SK-N-SH treated with all-trans-retinoic acid at 6 μM for 48 hours (cell line): Measurements from ENCODE around the gene PTTG1.
A peak's percentile ranks its signal among the peaks of the same experiment; 100 is the strongest.

Source experiments
- ATAC-seq: fragments of 200-7000 bp; cut with Tn5 transposase; 3 replicates; pipeline ENCODE4 v1.9.1; 2020; ENCODE audit warnings: mild to moderate bottlenecking, moderate library complexity
- ARNTL ChIP-seq: fragments of 450-650 bp; formaldehyde crosslinking; IDR thresholded peaks from 2 replicates; pipeline ENCODE4 v1.5.0; 2020; ENCODE audit warnings: low read depth, mild to moderate bottlenecking, moderate library complexity, borderline replicate concordance
- BACH2 ChIP-seq: fragments of 250-450 bp; sonication (Bioruptor Pico); IDR thresholded peaks from 2 replicates; pipeline ENCODE4 v1.9.0; 2021; ENCODE audit warnings: mild to moderate bottlenecking, borderline replicate concordance
- CREB5 ChIP-seq: fragments of 250-450 bp; sonication (Bioruptor Pico); IDR thresholded peaks from 2 replicates; pipeline ENCODE4 v1.5.1; 2020; ENCODE audit warnings: low read depth, mild to moderate bottlenecking, moderate library complexity
- CSRNP3 ChIP-seq: fragments of 250-450 bp; sonication (Bioruptor Pico); IDR thresholded peaks from 2 replicates; pipeline ENCODE4 v1.5.1; 2021; ENCODE audit warnings: mild to moderate bottlenecking, moderate library complexity
- ESRRG ChIP-seq: fragments of 250-450 bp; sonication (Bioruptor Pico); IDR thresholded peaks from 2 replicates; pipeline ENCODE4 v1.6.1; 2021; ENCODE audit warnings: mild to moderate bottlenecking
- GLIS3 ChIP-seq: fragments of 250-450 bp; sonication (Bioruptor Pico); IDR thresholded peaks from 2 replicates; pipeline ENCODE4 v1.5.0; 2020; ENCODE audit warnings: mild to moderate bottlenecking, moderate library complexity
- ISL1 ChIP-seq: fragments of 250-450 bp; sonication (Bioruptor Pico); IDR thresholded peaks from 2 replicates; pipeline ENCODE4 v2.1.2; 2022; ENCODE audit warnings: mild to moderate bottlenecking, moderate library complexity
- OSR1 ChIP-seq: fragments of 250-450 bp; sonication (Bioruptor Pico); IDR thresholded peaks from 2 replicates; pipeline ENCODE4 v1.8.0; 2022; ENCODE audit warnings: moderate library complexity, mild to moderate bottlenecking, inconsistent platforms
- PATZ1 ChIP-seq: fragments of 250-450 bp; sonication (Bioruptor Pico); IDR thresholded peaks from 2 replicates; pipeline ENCODE4 v1.8.0; 2020; ENCODE audit warnings: mild to moderate bottlenecking, moderate library complexity, borderline replicate concordance
- POU6F1 ChIP-seq: fragments of 250-450 bp; sonication (Bioruptor Pico); IDR thresholded peaks from 2 replicates; pipeline ENCODE4 v1.8.0; 2021; ENCODE audit warnings: low read depth, mild to moderate bottlenecking, moderate library complexity, borderline replicate concordance
- PPARA ChIP-seq: fragments of 250-450 bp; sonication (Bioruptor Pico); IDR thresholded peaks from 2 replicates; pipeline ENCODE4 v1.5.0; 2020; ENCODE audit warnings: mild to moderate bottlenecking, borderline replicate concordance
- RARB ChIP-seq: fragments of 250-450 bp; sonication (Bioruptor Pico); IDR thresholded peaks from 2 replicates; pipeline ENCODE4 v1.8.0; 2021; ENCODE audit warnings: mild to moderate bottlenecking, moderate library complexity
- SNAI2 ChIP-seq: fragments of 250-450 bp; sonication (Bioruptor Pico); IDR thresholded peaks from 2 replicates; pipeline ENCODE4 v1.5.0; 2020; ENCODE audit warnings: mild to moderate bottlenecking, moderate library complexity
- TCF4 ChIP-seq: fragments of 250-450 bp; sonication (Bioruptor Pico); IDR thresholded peaks from 2 replicates; pipeline ENCODE4 v1.8.0; 2021; ENCODE audit warnings: mild to moderate bottlenecking, moderate library complexity, borderline replicate concordance
- TOX ChIP-seq: fragments of 250-450 bp; sonication (Bioruptor Pico); IDR thresholded peaks from 2 replicates; pipeline ENCODE4 v1.8.0; 2021; ENCODE audit warnings: mild to moderate bottlenecking, moderate library complexity, borderline replicate concordance
- TSHZ2 ChIP-seq: fragments of 250-450 bp; sonication (Bioruptor Pico); IDR thresholded peaks from 2 replicates; pipeline ENCODE4 v1.5.0; 2020; ENCODE audit warnings: mild to moderate bottlenecking, moderate library complexity
- ZC3H10 ChIP-seq: fragments of 250-450 bp; sonication (Bioruptor Pico); IDR thresholded peaks from 2 replicates; pipeline ENCODE4 v1.5.1; 2021; ENCODE audit warnings: mild to moderate bottlenecking, moderate library complexity
- ZFP3 ChIP-seq: fragments of 250-450 bp; sonication (Bioruptor Pico); IDR thresholded peaks from 2 replicates; pipeline ENCODE4 v1.5.0; 2020; ENCODE audit warnings: mild to moderate bottlenecking, moderate library complexity
- ZNF565 ChIP-seq: fragments of 450-650 bp; formaldehyde crosslinking; conservative IDR thresholded peaks from 2 replicates; pipeline ENCODE4 v1.5.0; 2020; ENCODE audit warnings: low read depth, mild to moderate bottlenecking, moderate library complexity
- ZNF70 ChIP-seq: fragments of 450-650 bp; formaldehyde crosslinking; IDR thresholded peaks from 2 replicates; pipeline ENCODE4 v1.5.0; 2020; ENCODE audit warnings: mild to moderate bottlenecking, moderate library complexity
- ZNF8 ChIP-seq: fragments of 450-650 bp; formaldehyde crosslinking; IDR thresholded peaks from 2 replicates; pipeline ENCODE4 v1.5.0; 2020; ENCODE audit warnings: mild to moderate bottlenecking, moderate library complexity

The PTTG1 gene

GRCh38 chr5:160466889-160467554 lies 45.4 kb downstream of the PTTG1 start:
- no peak for ATAC-seq
- TF ChIP-seq CREB5 = no peak
- no peak for TF ChIP-seq POU6F1 (CRISPR knock-in tag)
- TF ChIP-seq TOX = no peak
- no peak for TF ChIP-seq TCF4
- no peak for TF ChIP-seq RARB (CRISPR knock-in tag)
- TF ChIP-seq ESRRG (CRISPR knock-in tag) = no peak
- TF ChIP-seq ZNF70 (CRISPR knock-in tag) = no peak
- no peak for TF ChIP-seq OSR1
- TF ChIP-seq ZFP3 = no peak
- no peak for TF ChIP-seq TSHZ2 (CRISPR knock-in tag)
- TF ChIP-seq ZNF8 (CRISPR knock-in tag) = no peak
- no peak for TF ChIP-seq GLIS3 (CRISPR knock-in tag)
- TF ChIP-seq BACH2 (CRISPR knock-in tag) = no peak
- no peak for TF ChIP-seq ZC3H10 (CRISPR knock-in tag)
- no peak for TF ChIP-seq ISL1 (CRISPR knock-in tag)
- TF ChIP-seq PPARA = no peak
- no peak for TF ChIP-seq PATZ1 (CRISPR knock-in tag)
- no peak for TF ChIP-seq ARNTL (CRISPR knock-in tag)
- TF ChIP-seq SNAI2 = no peak
- no peak for TF ChIP-seq ZNF565
- TF ChIP-seq, all 23 proteins: peak for 0

GRCh38 chr5:160467555-160468362 lies 46.1 kb downstream of the PTTG1 start:
- peak; percentile 69 for ATAC-seq
- TF ChIP-seq GLIS3 (CRISPR knock-in tag) (no peak), ZC3H10 (CRISPR knock-in tag) (no peak), PATZ1 (CRISPR knock-in tag) (no peak), ZNF565 (no peak), TSHZ2 (CRISPR knock-in tag) (no peak), CSRNP3 (CRISPR knock-in tag) (no peak), SNAI2 (no peak), POU6F1 (CRISPR knock-in tag) (no peak), RARB (CRISPR knock-in tag) (no peak)
